Stimulated activated CD8-positive, alpha-beta memory T cell treated with anti-CD3 and anti-CD28 coated beads, Interleukin-4, amount 100 ng/mL, for 24 hours (primary cell): ENCODE measurements around the gene MT1A.
A peak's percentile ranks its signal among the peaks of the same experiment; 100 is the strongest.

Experiments used
- DNase-seq: peaks from one replicate; pipeline ENCODE4 v3.0.0-alpha.2; 2020; ENCODE audit warnings: low read depth

The MT1A gene

DNA sequence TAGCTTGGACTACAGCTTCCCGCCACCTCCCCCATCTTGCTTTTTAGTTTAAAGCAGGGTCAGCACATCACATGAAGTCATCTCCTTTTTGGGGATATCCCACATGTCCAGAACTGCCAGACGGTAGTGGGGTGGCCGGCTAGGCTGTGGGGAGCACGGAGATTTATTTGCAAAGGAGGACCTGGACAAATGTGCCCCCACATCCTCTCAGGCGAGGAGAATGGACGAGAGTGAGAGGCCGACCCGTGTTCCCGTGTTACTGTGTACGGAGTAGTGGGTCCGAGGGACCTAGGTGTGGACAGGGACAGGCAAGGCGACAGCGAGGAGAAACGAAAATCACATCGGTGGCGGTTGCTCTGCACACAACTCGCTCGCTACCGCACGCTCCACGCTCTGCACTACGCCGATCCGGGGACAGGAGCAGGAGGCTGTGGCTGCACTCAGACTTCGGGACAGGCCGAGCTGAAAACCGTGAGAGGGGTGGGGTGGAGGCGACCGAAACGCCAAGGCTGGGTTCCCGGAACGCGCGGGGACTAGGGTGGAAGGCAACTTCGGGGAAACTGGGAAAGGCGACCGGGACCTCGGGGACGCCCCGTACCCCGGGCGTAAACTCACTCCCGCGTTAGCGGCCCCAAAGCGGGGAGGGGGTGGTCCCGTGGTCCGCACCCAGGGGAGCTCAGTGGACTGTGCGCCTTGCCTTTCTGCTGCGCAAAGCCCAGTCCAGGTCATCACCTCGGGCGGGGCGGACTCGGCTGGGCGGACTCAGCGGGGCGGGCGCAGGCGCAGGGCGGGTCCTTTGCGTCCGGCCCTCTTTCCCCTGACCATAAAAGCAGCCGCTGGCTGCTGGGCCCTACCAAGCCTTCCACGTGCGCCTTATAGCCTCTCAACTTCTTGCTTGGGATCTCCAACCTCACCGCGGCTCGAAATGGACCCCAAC, at the start of gene MT1A:
Gene MT1A, plus strand, starts transcription at position 853 of the 937 bp plus-strand sequence. Its CDS starts 73 bp downstream, at position 926.
- DNase-seq: no peak

- DNase-seq: no peak
Measured at GRCh38 chr16:56588781-56589140, 49.7 kb upstream of the MT1A start.

GRCh38 chr16:56589141-56590039, 49.1 kb upstream of the MT1A start, which contains the start of gene MT3:
Gene MT3 (plus strand): TSS chr16:56589528. CDS start chr16:56589591, 63 bp downstream.
- no peak for DNase-seq

- no peak for DNase-seq
Measured at GRCh38 chr16:56591377-56592060, 46.9 kb upstream of the MT1A start.

GRCh38 chr16:56593573-56594291, 44.7 kb upstream of the MT1A start:
- no peak for DNase-seq

DNA sequence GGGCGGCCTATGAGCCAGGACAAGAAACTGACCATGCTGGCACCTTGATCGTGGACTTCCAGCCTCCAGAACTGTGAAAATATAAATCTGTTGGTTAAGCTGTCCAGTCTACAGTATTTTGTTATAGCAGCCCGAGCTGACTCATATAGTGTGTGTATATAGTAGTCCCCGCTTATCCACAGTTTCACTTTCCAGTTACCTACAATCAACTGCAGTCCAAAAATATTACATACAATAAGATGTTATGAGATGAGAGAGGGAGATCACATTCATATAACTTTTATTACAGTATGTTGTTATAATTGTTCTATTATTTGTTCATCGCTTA, 44.2 kb upstream of the MT1A start:
- DNase-seq: no peak

GRCh38 chr16:56600398-56600999, 38.0 kb upstream of the MT1A start:
- no peak for DNase-seq

GRCh38 chr16:56601325-56601724, 37.1 kb upstream of the MT1A start:
- DNase-seq: no peak

- no peak for DNase-seq
Measured at GRCh38 chr16:56603589-56603988, 34.9 kb upstream of the MT1A start.

DNA sequence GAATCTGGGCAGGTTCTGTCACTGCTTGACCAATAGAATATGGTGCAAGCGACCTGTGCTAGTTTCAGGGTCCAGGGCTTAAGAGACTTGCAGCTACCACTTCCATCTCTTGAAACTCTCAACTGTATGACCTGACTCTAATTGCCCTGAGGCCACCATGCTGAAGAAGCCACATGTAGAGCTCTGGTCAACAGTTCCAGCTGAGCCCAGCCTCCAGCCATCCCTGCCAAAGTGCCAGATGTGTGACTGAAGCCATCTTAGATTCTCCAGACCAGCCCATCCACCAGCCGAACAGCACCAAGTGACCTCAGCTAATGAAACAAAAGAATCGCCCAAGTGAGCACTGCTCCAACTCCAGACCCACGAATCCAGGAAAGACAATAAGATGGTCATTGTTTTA, 33.5 kb upstream of the MT1A start:
- no peak for DNase-seq

- no peak for DNase-seq
Measured at GRCh38 chr16:56605475-56605874, 33.0 kb upstream of the MT1A start.

GRCh38 chr16:56606071-56606475, 32.4 kb upstream of the MT1A start:
- DNase-seq: no peak

DNA sequence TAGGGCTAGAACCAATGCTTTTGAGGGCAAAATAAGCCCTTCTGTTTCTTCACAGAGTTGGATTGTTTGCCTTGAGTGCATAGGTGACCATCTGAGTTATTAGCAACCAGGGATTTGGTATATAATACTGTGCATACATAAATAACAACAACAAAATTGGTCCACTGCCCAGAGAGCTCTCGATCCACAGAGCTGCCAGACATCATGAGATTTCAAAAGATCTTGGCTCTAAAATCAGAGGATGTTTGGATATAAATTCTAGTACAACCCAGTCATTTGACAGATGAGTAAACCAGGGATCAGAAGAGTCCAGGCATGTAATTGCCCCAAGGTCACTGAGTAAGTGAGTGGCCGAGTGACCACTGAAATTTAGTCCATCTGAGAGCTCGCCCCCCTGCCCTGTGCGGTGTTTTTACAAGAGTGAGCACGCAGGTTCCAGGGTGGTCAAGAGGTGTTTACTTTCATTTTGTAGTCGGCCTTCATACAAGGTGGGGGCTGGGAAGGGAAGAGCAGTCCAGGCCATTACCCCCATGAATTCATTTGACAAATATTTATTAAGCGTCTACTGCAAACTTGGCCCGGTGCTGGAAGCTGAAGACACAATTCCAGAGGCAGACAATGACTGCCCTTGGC, 31.9 kb upstream of the MT1A start:
- no peak for DNase-seq

DNA sequence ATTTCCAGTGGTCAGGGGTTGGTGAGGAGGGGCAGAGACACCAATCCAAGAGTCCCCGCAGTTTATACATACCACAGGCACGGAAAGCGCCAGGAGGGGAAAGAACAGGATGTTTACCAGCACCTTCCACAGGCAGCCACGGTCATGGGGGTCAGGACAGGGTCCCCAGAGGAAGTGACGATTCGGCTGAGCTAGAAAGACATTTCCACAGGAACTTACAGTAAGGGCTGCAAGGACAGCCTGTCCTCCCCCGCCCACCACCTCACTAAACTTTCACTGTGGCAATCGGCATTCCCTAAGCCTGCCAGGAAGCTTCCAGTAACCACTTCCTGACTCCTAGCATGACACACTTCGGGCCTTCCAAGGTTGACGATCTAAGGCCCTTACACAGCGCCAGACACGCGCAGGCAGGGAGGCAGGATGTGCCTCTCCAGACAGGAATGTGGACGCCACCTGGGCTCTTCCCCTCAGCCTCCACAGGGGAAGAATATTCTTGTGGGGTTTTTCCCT, 31.3 kb upstream of the MT1A start:
- DNase-seq: no peak

GRCh38 chr16:56607675-56608042, 30.8 kb upstream of the MT1A start:
- no peak for DNase-seq

GRCh38 chr16:56608043-56608875, 30.2 kb upstream of the MT1A start, which contains the start of gene MT2A:
Gene MT2A (plus strand): TSS chr16:56608584. CDS start chr16:56608656, 72 bp downstream.
- peak; percentile 85 for DNase-seq

GRCh38 chr16:56608876-56609462, 29.5 kb upstream of the MT1A start:
- DNase-seq: no peak

DNA sequence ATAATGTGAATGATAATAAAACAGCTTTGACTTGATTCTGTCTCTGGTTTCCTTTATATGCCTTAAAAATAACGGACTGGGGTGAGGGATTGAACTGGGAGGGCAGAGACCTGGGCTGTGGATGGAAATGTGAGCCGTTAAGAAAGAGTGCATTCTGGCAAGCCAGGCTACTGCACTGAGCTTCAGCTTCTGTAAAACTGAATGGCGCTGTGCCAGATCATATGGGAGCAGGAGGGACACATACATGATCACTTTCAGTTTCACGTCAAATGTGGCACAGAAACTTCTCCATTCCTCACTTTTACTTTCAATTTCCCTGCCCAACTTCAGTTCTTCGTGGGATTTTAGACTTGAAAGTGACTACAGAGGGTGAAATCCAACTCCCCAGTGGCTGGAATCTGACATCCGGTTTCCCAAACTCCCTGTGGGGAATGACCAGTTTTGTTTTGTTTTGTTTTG, 29.0 kb upstream of the MT1A start:
- peak; percentile 46 for DNase-seq

GRCh38 chr16:56610017-56610608, 28.4 kb upstream of the MT1A start:
- peak; percentile 58 for DNase-seq
